DMS79 treated with DMSO at 0.1 percent for 48 hours (cell line): ENCODE measurements around the gene SCP2.
A peak's percentile ranks its signal among the peaks of the same experiment; 100 is the strongest.
"Not testable (repeated sequence)": the region's sequence is repeated elsewhere in the genome, so short reads cannot be mapped to it uniquely, and the experiment has no call there.

Source experiments
- DNase-seq: peaks from one replicate; lab custom pipeline; 2025; lab: John Stamatoyannopoulos, UW

SCP2 gene

GRCh38 chr1:52917156-52917555, 9.9 kb upstream of the SCP2 start:
- DNase-seq = no peak

GRCh38 chr1:52917581-52917980, 9.5 kb upstream of the SCP2 start:
- no peak for DNase-seq

GRCh38 chr1:52918201-52918600, 8.9 kb upstream of the SCP2 start:
- no peak for DNase-seq

GRCh38 chr1:52919051-52919722, 7.9 kb upstream of the SCP2 start:
- DNase-seq = no peak

- no peak for DNase-seq
Measured at GRCh38 chr1:52919723-52920483, 7.2 kb upstream of the SCP2 start.

GRCh38 chr1:52920791-52921291, 6.2 kb upstream of the SCP2 start:
- no peak for DNase-seq

- peak; percentile 52 for DNase-seq
Measured at GRCh38 chr1:52925571-52926005, 1.5 kb upstream of the SCP2 start.

GRCh38 chr1:52926864-52927211, 238 bp upstream of the SCP2 start:
- DNase-seq = peak; percentile 71

GRCh38 chr1:52928015-52928404, 934 bp downstream of the SCP2 start:
- peak; percentile 17 for DNase-seq

- no peak for DNase-seq
Measured at GRCh38 chr1:52929019-52929418, 1.9 kb downstream of the SCP2 start.

- DNase-seq = no peak
Measured at GRCh38 chr1:52937433-52938182, 10.5 kb downstream of the SCP2 start.

GRCh38 chr1:52938183-52938451, 11.0 kb downstream of the SCP2 start:
- DNase-seq = no peak

- no peak for DNase-seq
Measured at GRCh38 chr1:52943876-52944416, 16.9 kb downstream of the SCP2 start.

- DNase-seq = no peak
Measured at GRCh38 chr1:52944566-52944965, 17.5 kb downstream of the SCP2 start.

- DNase-seq = no peak
Measured at GRCh38 chr1:52947490-52947889, 20.4 kb downstream of the SCP2 start.

GRCh38 chr1:52949602-52950001, 22.5 kb downstream of the SCP2 start:
- DNase-seq = not testable (repeated sequence)

- no peak for DNase-seq
Measured at GRCh38 chr1:52952112-52952511, 25.0 kb downstream of the SCP2 start.

GRCh38 chr1:52955129-52955970, 28.3 kb downstream of the SCP2 start:
- peak; percentile 74 for DNase-seq

- no peak for DNase-seq
Measured at GRCh38 chr1:52963101-52963500, 36.0 kb downstream of the SCP2 start.

GRCh38 chr1:52967666-52968065, 40.6 kb downstream of the SCP2 start:
- DNase-seq = no peak

- DNase-seq = not testable (repeated sequence)
Measured at GRCh38 chr1:52969234-52969633, 42.2 kb downstream of the SCP2 start.

- peak; percentile 6 for DNase-seq
Measured at GRCh38 chr1:52970149-52970548, 43.1 kb downstream of the SCP2 start.
